Cardiac muscle cell (in vitro differentiated cells and primary cell): Measurements from ENCODE around the gene FAM168A. TPM values are rescaled to one million over a fixed set of nuclear protein-coding genes. Genes with fewer than 3 reads are reported as not detected.

ENCODE experiments used
- DNase-seq, 2 donors: peaks; one replicate each; pipeline versions ENCODE4 v3.0.0 to v3.0.0-alpha.2; 2010 to 2017; ENCODE audit warnings: low read depth in 1 of 2, low spot score in 1 of 2
- H3K27ac ChIP-seq: fragments of 200-600 bp; sonication (generic); 2 replicates; pipeline ENCODE4 v1.5.1; 2016
- H3K27me3 ChIP-seq: fragments of 200-600 bp; sonication (generic); 2 replicates; pipeline ENCODE4 v1.6.0; 2016; ENCODE audit warnings: control low read depth
- H3K36me3 ChIP-seq: fragments of 200-600 bp; sonication (generic); 2 replicates; pipeline ENCODE4 v1.5.1; 2016; ENCODE audit warnings: control low read depth
- H3K4me1 ChIP-seq: fragments of 200-600 bp; sonication (generic); 2 replicates; pipeline ENCODE4 v1.8.1; 2017; ENCODE audit warnings: low read depth, mild to moderate bottlenecking, mixed run types
- H3K4me3 ChIP-seq: fragments of 200-600 bp; sonication (generic); 2 replicates; pipeline ENCODE4 v1.5.1; 2016; ENCODE audit warnings: mild to moderate bottlenecking
- H3K9me3 ChIP-seq: fragments of 200-600 bp; sonication (generic); 2 replicates; pipeline ENCODE4 v1.5.1; 2017; ENCODE audit warnings: low read depth, mild to moderate bottlenecking, control low read depth
- CTCF ChIP-seq: IDR thresholded peaks from 2 replicates; pipeline ENCODE4 v1.5.1; 2012; ENCODE audit warnings: low read depth, mild to moderate bottlenecking, low read length
- polyA plus RNA-seq: library from polyadenylated mRNA; unstranded; fragments of >200 nt; fragmentation: Nextera tagmentation; extraction: Ambion mirVana; gene quantifications from 2 replicates; pipeline ENCODE4 v1.2.1, GENCODE V29; 2016
- total RNA-seq: library from RNA; depleted of rRNA; stranded (reverse); fragments of >200 nt; gene quantifications from 2 replicates; pipeline ENCODE4 v1.2.3, GENCODE V29; 2016

FAM168A gene
- total and polyA plus RNA-seq, 2 experiments from 2014 or later: 9.7 to 32.4 TPM

- H3K27ac ChIP-seq: no peak overlapping the region
- DNase-seq: no peak
These were observed 73.1 kb downstream of the FAM168A start for GRCh38 chr11:73524774-73525173.

GRCh38 chr11:73521621-73522020 lies 76.3 kb downstream of the FAM168A start:
- Histone ChIP-seq H3K4me1 (peaks cover 12% of the 10 kb centered on the region), H3K27ac (no peak overlapping the region)

More at GRCh38 chr11:73524774-73525173, 73.1 kb downstream of the FAM168A start:
- Histone ChIP-seq H3K27me3 (no peaks in the 10 kb centered on the region), H3K4me1 (peaks cover 14% of the 10 kb centered on the region), H3K36me3 (no peaks in the 10 kb centered on the region), H3K9me3 (no peaks in the 10 kb centered on the region), H3K4me3 (no peak overlapping the region)
- no peak for TF ChIP-seq CTCF

GRCh38 chr11:73520353-73521061 lies 77.4 kb downstream of the FAM168A start:
- peak in 1 of 2 donors; percentile 28 for DNase-seq
- no peak overlapping the region for H3K4me3 ChIP-seq
- H3K9me3 ChIP-seq: no peaks in the 10 kb centered on the region
- no peaks in the 10 kb centered on the region for H3K36me3 ChIP-seq
- no peak for TF ChIP-seq CTCF
- H3K27me3 ChIP-seq: no peaks in the 10 kb centered on the region
- no peak overlapping the region for H3K27ac ChIP-seq
- peaks cover 12% of the 10 kb centered on the region for H3K4me1 ChIP-seq

More at GRCh38 chr11:73521621-73522020, 76.3 kb downstream of the FAM168A start:
- no peak for TF ChIP-seq CTCF
- Histone ChIP-seq H3K36me3 (no peaks in the 10 kb centered on the region), H3K4me3 (no peak overlapping the region), H3K9me3 (no peaks in the 10 kb centered on the region), H3K27me3 (no peaks in the 10 kb centered on the region)
- DNase-seq: no peak

- H3K9me3 ChIP-seq: no peaks in the 10 kb centered on the region
- H3K27ac ChIP-seq: no peak overlapping the region
- peaks cover 12% of the 10 kb centered on the region for H3K4me1 ChIP-seq
- H3K4me3 ChIP-seq: no peak overlapping the region
- DNase-seq: no peak
- TF ChIP-seq CTCF: no peak
- no peaks in the 10 kb centered on the region for H3K27me3 ChIP-seq
- H3K36me3 ChIP-seq: no peaks in the 10 kb centered on the region
These were observed 78.6 kb downstream of the FAM168A start for GRCh38 chr11:73519266-73519665.

GRCh38 chr11:73518195-73518594 lies 79.7 kb downstream of the FAM168A start:
- peaks cover 12% of the 10 kb centered on the region for H3K4me1 ChIP-seq
- peak overlapping the region; percentile 68 for H3K27ac ChIP-seq
- DNase-seq: no peak
- no peaks in the 10 kb centered on the region for H3K9me3 ChIP-seq
- H3K27me3 ChIP-seq: no peaks in the 10 kb centered on the region
- H3K36me3 ChIP-seq: no peaks in the 10 kb centered on the region
- H3K4me3 ChIP-seq: no peak overlapping the region
- no peak for TF ChIP-seq CTCF
